K562 (cell line): Measurements from ENCODE around the gene ATP7B. TPM values are rescaled to one million over a fixed set of nuclear protein-coding genes. Genes with fewer than 3 reads are reported as not detected.

Experiments
- ATAC-seq: fragments of 200-7000 bp; cut with Tn5 transposase; 3 replicates; pipeline ENCODE4 v1.9.1; 2020; ENCODE audit warnings: moderate library complexity
- BruUV-seq: library from RNA; stranded (reverse); fragments of 400-500 nt; replicated peaks from 2 replicates; lab custom pipeline; 2021; lab: Mats Ljungman, UMichigan
- CTCF ChIA-PET: fragments of 300-600 bp; formaldehyde crosslinking; extraction: SDS; loops from one replicate; lab custom pipeline; 2021; ENCODE audit warnings: low intra/inter-chr PET ratio; lab: Yijun Ruan, JAX
- POLR2A ChIA-PET: fragments of 300-600, 350-650 bp; sonication (Branson Sonifier 250); formaldehyde crosslinking; extraction: SDS; loops from one replicate; lab custom pipeline; 2021; ENCODE audit warnings: antibody characterized with exemption, inconsistent platforms; lab: Yijun Ruan, JAX
- DNase-seq, 4 experiments: peaks; one replicate each; pipeline versions ENCODE4 v3.0.0 to v3.0.0-alpha.2; 2011 to 2018; ENCODE audit warnings: low spot score in 3 of 4, mixed read lengths in 3 of 4; ENCODE audit errors: extremely low read depth in 1 of 4
- FAIRE-seq: peaks from 2 replicates; lab custom pipeline; 2011; peaks lifted over from hg19 to GRCh38; lab: Jason Lieb, UNC
- H2AFZ ChIP-seq: 2 replicates; pipeline ENCODE4 v1.6.0; 2011; ENCODE audit warnings: low read depth, low read length, control low read depth, inconsistent platforms
- H3K27ac ChIP-seq: fragments of 200-600 bp; 3 replicates; pipeline ENCODE4 v1.8.0; 2011; ENCODE audit warnings: low read depth, mild to moderate bottlenecking, control low read depth, inconsistent platforms, low read length, moderate library complexity, mixed read lengths; ENCODE audit errors: extremely low read depth
- H3K27me3 ChIP-seq, 2 experiments: fragments of 300-600 bp in 1 of 2; 2 replicates in 1 of 2; 3 replicates in 1 of 2; pipeline versions ENCODE4 v1.6.0 to v1.8.0; 2011; ENCODE audit warnings: inconsistent platforms in 2 of 2, low read length in 2 of 2, mild to moderate bottlenecking in 1 of 2, mixed read lengths in 1 of 2, moderate library complexity in 1 of 2; ENCODE audit not compliant: control insufficient read depth in 2 of 2, insufficient read depth in 2 of 2
- H3K36me3 ChIP-seq: fragments of 300-600 bp; 3 replicates; pipeline ENCODE4 v1.8.0; 2011; ENCODE audit warnings: mild to moderate bottlenecking, low read length, inconsistent platforms; ENCODE audit not compliant: control insufficient read depth, insufficient read depth
- H3K4me1 ChIP-seq, 2 experiments: fragments of 200-600 bp in 1 of 2; replicated peaks in 1 of 2; 2 replicates in 1 of 2; 3 replicates in 1 of 2; pipeline versions ENCODE4 v1.5.1 to v1.8.0; 2011; ENCODE audit warnings: inconsistent platforms in 2 of 2, low read length in 2 of 2, mild to moderate bottlenecking in 1 of 2, mixed read lengths in 1 of 2, moderate library complexity in 1 of 2; ENCODE audit not compliant: control insufficient read depth in 2 of 2, insufficient read depth in 2 of 2
- H3K4me2 ChIP-seq: 2 replicates; pipeline ENCODE4 v1.6.1; 2011; ENCODE audit warnings: low read length, control low read depth, inconsistent platforms, mixed read lengths; ENCODE audit not compliant: insufficient read depth
- H3K4me3 ChIP-seq: fragments of 200-600 bp; sonication (generic), shearing (Covaris generic); 2 replicates; pipeline ENCODE4 v1.5.1; 2016; ENCODE audit warnings: control low read depth, inconsistent platforms
- H3K79me2 ChIP-seq: fragments of 200-600 bp; 3 replicates; pipeline ENCODE4 v1.8.0; 2011; ENCODE audit warnings: low read length, inconsistent platforms; ENCODE audit not compliant: control insufficient read depth, insufficient read depth
- H3K9ac ChIP-seq, 2 experiments: 2 replicates each; pipeline versions ENCODE4 v1.6.0 to v1.6.1; 2011; ENCODE audit warnings: low read depth in 2 of 2, low read length in 2 of 2, control low read depth in 1 of 2, inconsistent platforms in 1 of 2, mild to moderate bottlenecking in 1 of 2, mixed read lengths in 1 of 2; ENCODE audit not compliant: insufficient read depth in 1 of 2
- H3K9me1 ChIP-seq: one replicate; pipeline ENCODE4 v1.6.0; 2011; ENCODE audit warnings: inconsistent platforms, mild to moderate bottlenecking, low read length, moderate library complexity; ENCODE audit not compliant: control insufficient read depth, insufficient read depth
- H3K9me3 ChIP-seq: replicated peaks from 2 replicates; pipeline ENCODE4 v1.5.1; 2011; ENCODE audit warnings: low read depth, low read length, inconsistent platforms; ENCODE audit not compliant: control insufficient read depth, insufficient read depth
- H4K20me1 ChIP-seq: replicated peaks from 2 replicates; pipeline ENCODE4 v1.6.1; 2011; ENCODE audit warnings: low read length, inconsistent platforms, mixed read lengths; ENCODE audit not compliant: control insufficient read depth, insufficient read depth
- BCLAF1 ChIP-seq, 2 experiments: fragments of 450-650 bp in 1 of 2; IDR thresholded peaks; 2 replicates each; pipeline ENCODE4 v1.6.1; 2011 to 2017; ENCODE audit warnings: low read depth in 2 of 2, antibody characterized with exemption in 1 of 2, borderline replicate concordance in 1 of 2, low read length in 1 of 2, mild to moderate bottlenecking in 1 of 2, mixed read lengths in 1 of 2; ENCODE audit not compliant: control insufficient read depth in 1 of 2
- CBX3 ChIP-seq, 2 experiments: IDR thresholded peaks; 1 replicate in 1 of 2; 2 replicates in 1 of 2; pipeline ENCODE4 v1.6.1; 2012; ENCODE audit warnings: inconsistent platforms in 2 of 2, low read length in 2 of 2, borderline replicate concordance in 1 of 2, control low read depth in 1 of 2
- CCNT2 ChIP-seq: IDR thresholded peaks from 2 replicates; pipeline ENCODE4 v1.6.1; 2011; ENCODE audit warnings: borderline replicate concordance, low read depth, mild to moderate bottlenecking, moderate library complexity, mixed read lengths, low read length; ENCODE audit not compliant: insufficient read length; ENCODE audit errors: extremely low read depth
- ELF4 ChIP-seq: fragments of 450-650 bp; formaldehyde crosslinking; IDR thresholded peaks from 2 replicates; pipeline ENCODE4 v1.4.0; 2022; ENCODE audit warnings: missing genetic modification characterization
- FOXJ2 ChIP-seq: fragments of 200-800 bp; sonication (Bioruptor generic); IDR thresholded peaks from 2 replicates; pipeline ENCODE4 v1.6.1; 2016; ENCODE audit warnings: missing genetic modification characterization, missing compliant biosample characterization
- HMG20A ChIP-seq: fragments of 450-650 bp; formaldehyde crosslinking; conservative IDR thresholded peaks from 2 replicates; pipeline ENCODE4 v1.4.0; 2020; ENCODE audit warnings: mild to moderate bottlenecking, mixed read lengths
- ILK ChIP-seq: fragments of 450-650 bp; IDR thresholded peaks from 2 replicates; pipeline ENCODE4 v1.6.1; 2016; ENCODE audit warnings: missing genetic modification characterization, low read depth, mild to moderate bottlenecking, missing compliant biosample characterization, moderate library complexity, borderline replicate concordance
- NCOA1 ChIP-seq: fragments of 450-650 bp; IDR thresholded peaks from 2 replicates; pipeline ENCODE4 v1.6.1; 2016; ENCODE audit warnings: low read depth
- NRF1 ChIP-seq, 2 experiments: fragments of 450-650 bp; IDR thresholded peaks in 1 of 2; conservative IDR thresholded peaks in 1 of 2; 2 replicates each; pipeline ENCODE4 v1.6.1; 2014; ENCODE audit warnings: mild to moderate bottlenecking in 2 of 2
- YBX1 ChIP-seq: fragments of 450-650 bp; IDR thresholded peaks from 2 replicates; pipeline ENCODE4 v1.7.1; 2016; ENCODE audit warnings: mild to moderate bottlenecking
- ZNF224 ChIP-seq: sonication (generic); formaldehyde crosslinking; IDR thresholded peaks from 2 replicates; pipeline ENCODE4 v1.8.0; 2022; ENCODE audit warnings: mild to moderate bottlenecking, missing genetic modification reagents
- WGBS: fragments of 100-300 bp; shearing (Covaris generic); methylation state at CpG from one replicate; pipeline ENCODE4 v1.1.6; 2016; ENCODE audit warnings: low coverage, mixed read lengths; ENCODE audit not compliant: insufficient coverage; ENCODE audit errors: missing lambda C conversion rate; 5-methylcytosine and 5-hydroxymethylcytosine counted together
- in situ Hi-C: fragments of 300-500 bp; cut with MboI; formaldehyde crosslinking; loops from 4 replicates; pipeline ENCODE4 v1.15.0; 2018; ENCODE audit warnings: inconsistent platforms, mixed read lengths
- intact Hi-C: fragments of 100-400 bp; cut with micrococcal nuclease; formaldehyde crosslinking; loops from 2 replicates; pipeline ENCODE4 v1.14.2; 2022
- polyA plus RNA-seq, 8 experiments: library from polyadenylated mRNA; depleted of rRNA in 4 of 8; stranded (reverse) in 5 of 8; unstranded in 3 of 8; fragments of >200 nt; fragmentation: Nextera tagmentation in 2 of 8; fragmentation: Illumina TruSeq in 1 of 8; extraction: Ambion mirVana in 2 of 8; extraction: Trizol in 1 of 8; gene quantifications; 2 replicates each; pipeline versions ENCODE4 v1.2.1 to v1.2.3, GENCODE V29; 2011 to 2014; ENCODE audit warnings: inconsistent platforms in 1 of 8, missing spikeins in 1 of 8
- total RNA-seq, 7 experiments: library from RNA; depleted of rRNA in 6 of 7; stranded (reverse); fragments of >200 nt in 6 of 7; fragmentation: Illumina TruSeq in 2 of 7; extraction: Trizol in 2 of 7; gene quantifications; 2 replicates each; pipeline versions ENCODE4 v1.2.1 to v1.2.3, GENCODE V29; 2011 to 2021; ENCODE audit warnings: low replicate concordance in 1 of 7

Gene ATP7B
- total and polyA plus RNA-seq, 9 of the 15 experiments (the other 6 are each of a cell fraction or from before 2014, with no cell fraction given) = 1.1 to 20.4 (median 8.5) TPM

GRCh38 chr13:51966186-51966585 lies 45.1 kb downstream of the ATP7B start:
- Histone ChIP-seq H3K4me1 (no peaks in the 10 kb centered on the region; a peak in 2 of 5 replicates), H4K20me1 (no peaks in the 10 kb centered on the region), H3K9me3 (no peaks in the 10 kb centered on the region), H3K79me2 (peaks cover 2% of the 10 kb centered on the region; the same call in 1 of the 3 replicates), H3K27ac (no peak overlapping the region), H3K4me3 (no peak overlapping the region), H3K9me1 (no peaks in the 10 kb centered on the region), H2AFZ (no peak overlapping the region), H3K4me2 (no peak overlapping the region), H3K36me3 (peaks cover 52% of the 10 kb centered on the region), H3K27me3 (no peaks in the 10 kb centered on the region), H3K9ac (no peak overlapping the region)
- in situ Hi-C loops (no loop called here), intact Hi-C loops (no loop called here)
- BruUV-seq = no TSS peak
- WGBS = 86% methylated on average over 8 of the region's 10 CpGs
- DNase-seq (no peak), FAIRE-seq (no peak), ATAC-seq (no peak)
- no peak for TF ChIP-seq YBX1
- TF ChIP-seq CBX3 (IDR thresholded peaks at IDR 0.05; ENCODE audit: borderline replicate concordance in 1 of 2, low read length in 2 of 2) = no peak
- POLR2A ChIA-PET = interaction anchor here (1.1 to 2.0 kb wide), 3 partner anchors 8 to 12 kb away, joined by 3 to 6 read pairs (median 4); no protein-coding TSS in a partner anchor
- CTCF ChIA-PET = no interaction called here

- no peaks in the 10 kb centered on the region for H4K20me1 ChIP-seq
- no peak overlapping the region for H3K4me3 ChIP-seq
- peaks cover 3% of the 10 kb centered on the region for H3K9me1 ChIP-seq
- ChIA-PET POLR2A (interaction anchor here (1.3 to 2.9 kb wide), 3 partner anchors 10 to 40 kb away, joined by 3 to 13 read pairs (median 7); no protein-coding TSS in a partner anchor), CTCF (no interaction called here)
- no peak overlapping the region for H3K4me2 ChIP-seq
- WGBS = 85% methylated on average over 5 of the region's 5 CpGs
- no peak for DNase-seq
- intact Hi-C loops (no loop called here), in situ Hi-C loops (no loop called here)
- H3K9ac ChIP-seq = no peak overlapping the region; a peak in 1 of 4 replicates
- H2AFZ ChIP-seq = no peak overlapping the region
- BruUV-seq = no TSS peak
- H3K36me3 ChIP-seq = peaks cover 33% of the 10 kb centered on the region
- no peaks in the 10 kb centered on the region for H3K9me3 ChIP-seq
- H3K79me2 ChIP-seq = no peaks in the 10 kb centered on the region
- TF ChIP-seq HMG20A (CRISPR knock-in tag) = no peak
- TF ChIP-seq ZNF224 (CRISPR knock-in tag) = no peak
- TF ChIP-seq NCOA1 = no peak
- TF ChIP-seq BCLAF1 (IDR thresholded peaks at IDR 0.05; ENCODE audit: borderline replicate concordance in 1 of 2, control insufficient read depth in 1 of 2, low read depth in 2 of 2, low read length in 1 of 2) = no peak
- TF ChIP-seq FOXJ2 (tag) = no peak
- TF ChIP-seq ELF4 (CRISPR knock-in tag) = no peak
- TF ChIP-seq CCNT2 = no peak
- TF ChIP-seq NRF1 (conservative IDR thresholded peaks at IDR 0.05 in 1 of 2, IDR thresholded peaks at IDR 0.05 in 1 of 2) = no peak
- TF ChIP-seq ILK (tag) = no peak
- TF ChIP-seq, all 486 proteins: peak for 0
- ATAC-seq = no peak
- H3K27ac ChIP-seq = no peak overlapping the region
- peaks cover 11 to 30% of the 10 kb centered on the region in 2 experiments for H3K4me1 ChIP-seq
- H3K27me3 ChIP-seq = no peaks in the 10 kb centered on the region
- no peak for FAIRE-seq
Measured at GRCh38 chr13:51961493-51962403, 49.5 kb downstream of the ATP7B start.
